Measurements from ENCODE around the gene CLCN4. TPM values are rescaled to one million over a fixed set of nuclear protein-coding genes. Genes with fewer than 3 reads are reported as not detected.

CLCN4 gene
- total RNA-seq, 4 donors from 2014 or later: 2.0 to 3.1 (median 2.8) TPM

DNA sequence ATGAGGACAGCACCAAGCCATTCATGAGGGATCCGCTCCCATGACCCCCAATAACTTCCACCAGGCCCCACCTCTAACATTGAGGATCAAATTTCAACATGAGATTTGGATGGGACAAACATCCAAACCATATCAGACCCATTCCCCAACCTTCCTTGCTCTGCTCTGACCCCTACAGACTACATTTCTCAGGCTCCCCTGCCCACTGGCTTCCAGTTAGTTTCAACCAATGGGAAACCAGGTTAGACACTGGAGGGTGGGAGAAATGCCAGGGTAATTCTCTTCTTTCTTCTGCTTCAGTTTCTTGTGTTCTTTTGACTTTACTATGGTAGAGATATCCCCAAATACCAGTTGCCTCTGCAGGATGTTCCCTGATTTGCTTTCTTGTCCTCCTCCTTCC, 125.7 kb downstream of the CLCN4 start:
- no peak for TF ChIP-seq CTCF (IDR thresholded peaks at IDR 0.05; ENCODE audit: low read depth)

DNA sequence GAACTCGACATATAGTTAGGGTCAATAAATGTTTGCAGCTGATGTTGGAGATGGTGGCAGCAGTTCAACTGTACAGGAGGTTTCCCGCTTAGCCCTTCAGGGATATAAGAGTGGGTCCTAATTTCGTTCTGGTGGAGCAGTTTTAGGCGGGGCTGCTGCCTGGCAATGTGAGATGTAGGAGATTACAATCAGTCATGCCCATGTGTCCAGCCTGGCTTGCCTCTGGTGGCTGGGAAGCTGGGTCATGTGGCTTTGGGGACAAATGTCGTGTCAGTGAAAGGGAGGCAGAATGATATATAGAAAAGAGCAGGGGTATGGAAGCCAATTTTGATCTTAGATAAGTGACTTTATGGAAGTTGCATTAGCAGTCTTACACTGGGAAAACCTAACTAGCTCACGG, 129.4 kb downstream of the CLCN4 start:
- TF ChIP-seq CTCF (IDR thresholded peaks at IDR 0.05; ENCODE audit: low read depth): no peak

Other genes with a start within 250 kb of the CLCN4 start
- not detected for gene CLDN34, start 189.6 kb upstream of the CLCN4 start, total RNA-seq